BLaER1 (cell line): ENCODE measurements around the gene KCNIP3.
"Not testable (repeated sequence)": the region's sequence is repeated elsewhere in the genome, so short reads cannot be mapped to it uniquely, and the experiment has no call there.

Experiments
- H3K27ac ChIP-seq: shearing (Covaris generic); formaldehyde crosslinking; 2 replicates; pipeline ENCODE4 v1.8.1; 2022
- H3K27me3 ChIP-seq: shearing (Covaris generic); formaldehyde crosslinking; 2 replicates; pipeline ENCODE4 v1.8.1; 2022
- H3K36me3 ChIP-seq: shearing (Covaris generic); formaldehyde crosslinking; 2 replicates; pipeline ENCODE4 v1.8.1; 2022
- H3K4me1 ChIP-seq: shearing (Covaris generic); formaldehyde crosslinking; 2 replicates; pipeline ENCODE4 v1.8.1; 2022
- H3K4me2 ChIP-seq: shearing (Covaris generic); formaldehyde crosslinking; 2 replicates; pipeline ENCODE4 v1.8.1; 2022
- H3K4me3 ChIP-seq: shearing (Covaris generic); formaldehyde crosslinking; 2 replicates; pipeline ENCODE4 v1.8.1; 2022
- H3K9ac ChIP-seq: shearing (Covaris generic); formaldehyde crosslinking; 2 replicates; pipeline ENCODE4 v1.8.1; 2022
- H3K9me3 ChIP-seq: shearing (Covaris generic); formaldehyde crosslinking; 2 replicates; pipeline ENCODE4 v1.8.1; 2022
- H4K20me1 ChIP-seq: shearing (Covaris generic); formaldehyde crosslinking; 2 replicates; pipeline ENCODE4 v1.8.1; 2022

Gene KCNIP3

GRCh38 chr2:95435162-95435871 lies 138.2 kb downstream of the KCNIP3 start:
- not testable (repeated sequence) for H3K9ac ChIP-seq, H3K4me2 ChIP-seq, H3K4me1 ChIP-seq, H3K27me3 ChIP-seq, H3K4me3 ChIP-seq, H4K20me1 ChIP-seq, H3K36me3 ChIP-seq, H3K9me3 ChIP-seq, H3K27ac ChIP-seq
